Activated T-helper 17 cell treated with anti-CD3 and anti-CD28 coated beads, Interleukin-2, amount 50 U/mL, for 72 hours (primary cell): ENCODE measurements around the gene EHBP1. TPM values are rescaled to one million over a fixed set of nuclear protein-coding genes. Genes with fewer than 3 reads are reported as not detected.

Experiments
- ATAC-seq: fragments of 150-1000 bp; cut with Tn5 transposase; replicated peaks from 2 replicates; pipeline ENCODE4 v1.10.0; 2021; ENCODE audit warnings: mild to moderate bottlenecking, moderate library complexity
- H3K27ac Mint-ChIP-seq: one replicate; pipeline ENCODE4 v1.8.0; 2022; ENCODE audit warnings: mixed read lengths
- H3K27me3 Mint-ChIP-seq: one replicate; pipeline ENCODE4 v1.8.0; 2022; ENCODE audit warnings: mixed read lengths
- H3K36me3 Mint-ChIP-seq: one replicate; pipeline ENCODE4 v1.8.0; 2022; ENCODE audit warnings: low read depth, mild to moderate bottlenecking, mixed read lengths
- H3K4me1 Mint-ChIP-seq: one replicate; pipeline ENCODE4 v1.8.0; 2022; ENCODE audit warnings: mixed read lengths
- H3K4me3 Mint-ChIP-seq: one replicate; pipeline ENCODE4 v1.8.0; 2022; ENCODE audit warnings: mild to moderate bottlenecking, mixed read lengths
- H3K9me3 Mint-ChIP-seq: one replicate; pipeline ENCODE4 v1.8.0; 2022; ENCODE audit warnings: mixed read lengths
- total RNA-seq, 2 donors: library from RNA; stranded (reverse); gene quantifications; one replicate each; pipeline ENCODE4 v1.2.3, GENCODE V29; 2022

The EHBP1 gene
- total RNA-seq, 2 donors from 2014 or later: 21.5 to 22.0 TPM

DNA sequence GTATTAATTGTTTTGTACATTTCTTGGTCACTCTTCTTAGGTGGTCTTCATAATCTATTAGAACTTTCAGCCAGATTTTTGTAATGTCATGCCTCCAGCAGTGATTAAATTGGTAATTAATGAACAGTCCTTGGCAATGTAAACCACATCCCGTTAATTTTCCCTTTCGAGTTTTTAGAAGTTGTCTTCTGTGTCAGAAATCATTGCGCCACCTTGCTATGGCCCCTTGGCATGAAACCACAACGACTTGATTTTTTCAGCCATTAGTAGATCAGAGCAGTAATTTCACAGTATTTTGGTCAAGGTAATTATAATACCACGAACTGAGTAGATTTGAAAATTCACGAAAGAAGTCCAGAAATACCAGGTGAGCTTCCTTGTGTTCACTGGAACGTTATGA is 259.2 kb downstream of the EHBP1 start:
- Mint-ChIP-seq H3K4me3 (no peak overlapping the region), H3K27ac (no peak overlapping the region), H3K9me3 (no peaks in the 10 kb centered on the region), H3K27me3 (no peaks in the 10 kb centered on the region), H3K4me1 (no peaks in the 10 kb centered on the region), H3K36me3 (peaks cover 4% of the 10 kb centered on the region)
- no peak for ATAC-seq

DNA sequence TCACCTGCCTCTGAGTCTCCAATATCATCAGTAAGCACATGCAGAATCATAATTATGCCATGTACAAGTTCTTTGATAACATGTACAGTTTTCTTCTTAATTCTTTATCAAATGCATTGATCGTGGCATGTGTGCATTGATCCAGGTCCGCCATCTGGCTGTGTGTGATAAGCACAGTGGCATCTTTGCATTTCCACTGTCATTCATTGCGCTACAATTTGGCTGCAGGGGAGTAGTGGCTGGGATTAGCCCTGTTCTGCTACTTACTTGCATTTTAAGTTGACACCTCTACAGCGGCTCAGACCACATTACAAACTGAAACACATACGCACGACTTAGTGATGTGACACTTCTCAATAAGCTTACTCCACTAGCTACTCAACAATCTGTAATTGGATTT is 261.5 kb downstream of the EHBP1 start:
- Mint-ChIP-seq H3K27ac (no peak overlapping the region), H3K27me3 (no peaks in the 10 kb centered on the region), H3K4me1 (no peaks in the 10 kb centered on the region), H3K36me3 (no peaks in the 10 kb centered on the region), H3K4me3 (no peak overlapping the region), H3K9me3 (no peaks in the 10 kb centered on the region)
- no peak for ATAC-seq

DNA sequence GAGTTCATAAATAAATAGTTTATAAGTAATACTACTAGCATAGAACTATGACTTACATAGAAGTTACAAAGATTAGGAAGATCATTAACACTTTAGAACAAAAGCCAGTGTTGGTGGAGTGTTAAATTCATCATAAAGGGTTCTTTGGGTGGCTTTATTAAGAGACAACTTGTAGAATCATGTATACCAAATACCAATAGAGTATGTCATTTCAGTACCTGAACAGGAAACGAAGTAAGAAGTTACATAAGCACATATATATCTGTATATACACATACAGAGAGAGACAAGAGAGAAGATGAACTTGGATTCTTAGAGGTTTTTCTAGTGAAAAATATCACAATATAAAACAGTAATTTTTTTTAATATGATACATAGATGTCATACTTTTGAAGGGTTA is 262.7 kb downstream of the EHBP1 start:
- H3K27ac Mint-ChIP-seq: no peak overlapping the region
- H3K4me1 Mint-ChIP-seq: no peaks in the 10 kb centered on the region
- ATAC-seq: no peak
- no peaks in the 10 kb centered on the region for H3K9me3 Mint-ChIP-seq
- no peaks in the 10 kb centered on the region for H3K36me3 Mint-ChIP-seq
- no peak overlapping the region for H3K4me3 Mint-ChIP-seq
- no peaks in the 10 kb centered on the region for H3K27me3 Mint-ChIP-seq

DNA sequence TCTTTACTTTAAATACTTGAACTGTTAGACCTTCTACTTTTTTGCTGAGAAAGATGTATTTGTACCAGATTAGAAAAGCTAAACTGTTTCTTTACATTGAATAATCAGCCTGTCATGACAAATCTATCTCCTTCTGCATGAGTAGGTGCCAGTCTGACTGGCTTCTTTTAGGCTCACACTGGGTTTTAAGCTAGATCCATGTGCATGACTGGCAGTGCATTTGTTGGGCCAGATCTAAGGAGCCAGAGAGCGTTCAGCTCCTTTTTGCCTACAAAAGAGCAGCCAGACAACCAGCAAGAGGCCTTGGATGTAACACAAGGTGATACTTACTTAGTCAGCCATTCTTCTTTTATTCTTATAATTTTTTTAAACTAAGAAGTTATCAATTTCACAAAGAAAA is 263.2 kb downstream of the EHBP1 start:
- no peak overlapping the region for H3K27ac Mint-ChIP-seq
- no peaks in the 10 kb centered on the region for H3K4me1 Mint-ChIP-seq
- no peaks in the 10 kb centered on the region for H3K9me3 Mint-ChIP-seq
- no peaks in the 10 kb centered on the region for H3K36me3 Mint-ChIP-seq
- no peak overlapping the region for H3K4me3 Mint-ChIP-seq
- no peaks in the 10 kb centered on the region for H3K27me3 Mint-ChIP-seq
- ATAC-seq: no peak

DNA sequence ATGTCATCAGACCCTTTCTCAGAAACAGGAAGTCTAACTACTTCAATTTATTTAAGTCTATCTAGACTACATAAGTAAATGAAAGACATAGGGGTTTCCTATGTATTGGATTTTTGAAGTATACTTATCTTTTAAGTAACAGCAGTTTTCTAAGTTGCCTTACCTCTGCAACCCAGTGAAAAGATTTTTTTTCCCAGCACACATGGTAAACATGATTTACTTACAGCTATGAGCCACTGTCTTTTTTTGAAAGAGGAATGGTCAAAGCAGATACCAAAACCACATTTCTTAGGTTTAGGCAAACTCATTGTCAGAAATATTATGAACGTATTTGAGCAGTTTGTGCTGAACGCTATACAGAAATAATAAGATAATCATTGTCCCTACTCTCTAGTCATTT is 266.4 kb downstream of the EHBP1 start:
- no peak overlapping the region for H3K4me3 Mint-ChIP-seq
- no peaks in the 10 kb centered on the region for H3K4me1 Mint-ChIP-seq
- H3K27me3 Mint-ChIP-seq: no peaks in the 10 kb centered on the region
- H3K36me3 Mint-ChIP-seq: no peaks in the 10 kb centered on the region
- no peak overlapping the region for H3K27ac Mint-ChIP-seq
- ATAC-seq: no peak
- no peaks in the 10 kb centered on the region for H3K9me3 Mint-ChIP-seq

DNA sequence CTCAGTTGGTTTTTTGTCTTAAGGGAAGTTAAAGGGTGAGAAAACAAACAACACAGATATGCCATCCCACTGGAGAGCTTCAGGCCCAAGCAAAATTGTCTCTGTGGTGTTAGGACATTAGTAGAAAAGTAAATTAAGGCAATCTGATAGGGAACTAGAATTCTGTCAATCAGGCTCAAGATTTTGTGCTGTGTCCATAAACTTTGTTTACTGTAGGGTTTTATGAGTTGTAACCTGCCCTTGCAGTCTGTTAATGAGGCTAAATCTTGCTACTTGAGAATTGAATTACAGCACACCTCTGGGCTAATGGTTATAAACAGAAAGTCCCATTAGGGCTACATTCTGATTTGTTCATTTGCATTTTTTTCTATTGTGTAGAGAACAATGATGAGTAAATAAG is 267.1 kb downstream of the EHBP1 start:
- ATAC-seq: no peak
- H3K36me3 Mint-ChIP-seq: no peaks in the 10 kb centered on the region
- H3K27ac Mint-ChIP-seq: no peak overlapping the region
- H3K4me3 Mint-ChIP-seq: no peak overlapping the region
- no peaks in the 10 kb centered on the region for H3K9me3 Mint-ChIP-seq
- H3K4me1 Mint-ChIP-seq: no peaks in the 10 kb centered on the region
- no peaks in the 10 kb centered on the region for H3K27me3 Mint-ChIP-seq

DNA sequence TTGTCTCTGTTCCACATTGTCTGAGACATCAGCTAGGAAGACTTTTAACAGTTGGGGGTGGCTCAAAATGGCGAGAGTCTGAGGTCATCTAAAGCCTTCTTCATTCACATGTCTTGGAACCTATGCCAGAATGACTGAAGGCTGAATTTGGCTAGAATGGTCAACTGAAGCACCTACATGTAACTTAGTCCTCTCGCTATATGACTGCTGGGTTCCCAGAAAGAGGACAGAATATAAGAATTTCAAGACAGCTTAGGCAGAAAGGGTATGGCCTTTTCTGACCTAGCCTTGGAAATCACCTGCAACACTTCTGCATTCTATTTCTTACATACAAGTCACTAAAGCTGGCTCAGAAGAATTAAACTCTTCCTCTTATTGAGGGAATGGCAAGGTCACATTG is 269.5 kb downstream of the EHBP1 start:
- Mint-ChIP-seq H3K36me3 (no peaks in the 10 kb centered on the region), H3K9me3 (no peaks in the 10 kb centered on the region), H3K4me1 (no peaks in the 10 kb centered on the region), H3K27me3 (no peaks in the 10 kb centered on the region), H3K27ac (no peak overlapping the region), H3K4me3 (no peak overlapping the region)
- ATAC-seq: no peak

DNA sequence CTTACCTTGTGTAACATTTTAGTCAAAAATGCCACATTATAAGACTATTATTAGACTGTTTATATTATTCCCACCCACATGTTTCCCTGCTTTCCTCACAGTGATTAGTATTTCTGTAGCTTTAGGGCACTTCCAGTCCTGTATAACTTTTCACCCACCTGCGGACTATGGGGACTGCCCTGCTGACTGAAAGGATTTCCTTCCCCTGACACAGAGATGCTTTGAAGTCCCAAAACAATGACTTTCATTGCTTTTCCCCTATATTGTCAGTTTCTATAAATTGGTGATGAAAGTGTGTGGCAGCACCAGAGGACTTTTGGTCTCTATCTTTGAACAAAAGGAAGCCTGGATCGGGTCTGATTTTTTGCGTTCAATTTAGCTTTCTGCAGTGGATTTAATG is 286.1 kb downstream of the EHBP1 start:
- ATAC-seq: no peak
- peaks cover 31% of the 10 kb centered on the region for H3K36me3 Mint-ChIP-seq
- no peaks in the 10 kb centered on the region for H3K27me3 Mint-ChIP-seq
- H3K9me3 Mint-ChIP-seq: no peaks in the 10 kb centered on the region
- no peaks in the 10 kb centered on the region for H3K4me1 Mint-ChIP-seq
- no peak overlapping the region for H3K27ac Mint-ChIP-seq
- H3K4me3 Mint-ChIP-seq: no peak overlapping the region

DNA sequence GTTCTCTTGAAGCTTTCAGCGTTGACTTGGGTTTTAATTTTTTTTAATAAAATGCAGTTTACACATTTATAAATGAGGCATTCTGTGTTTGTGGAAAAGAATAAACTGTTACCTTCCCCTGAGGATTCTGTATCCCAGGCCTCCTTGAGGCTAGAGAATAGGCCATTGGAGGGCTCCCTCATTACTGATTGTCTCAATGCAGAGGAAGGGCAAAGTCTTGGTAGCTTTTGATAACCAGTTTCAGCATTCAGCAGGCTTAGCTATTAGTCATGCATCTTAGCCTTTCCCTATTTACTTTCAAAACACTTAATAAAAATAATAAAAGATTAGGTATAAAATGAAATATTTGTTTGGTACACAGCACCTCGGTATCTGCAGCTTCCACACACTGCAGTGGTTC is 287.0 kb downstream of the EHBP1 start:
- no peak overlapping the region for H3K27ac Mint-ChIP-seq
- H3K36me3 Mint-ChIP-seq: peaks cover 38% of the 10 kb centered on the region
- H3K27me3 Mint-ChIP-seq: no peaks in the 10 kb centered on the region
- H3K4me1 Mint-ChIP-seq: no peaks in the 10 kb centered on the region
- no peak overlapping the region for H3K4me3 Mint-ChIP-seq
- H3K9me3 Mint-ChIP-seq: no peaks in the 10 kb centered on the region
- ATAC-seq: no peak

DNA sequence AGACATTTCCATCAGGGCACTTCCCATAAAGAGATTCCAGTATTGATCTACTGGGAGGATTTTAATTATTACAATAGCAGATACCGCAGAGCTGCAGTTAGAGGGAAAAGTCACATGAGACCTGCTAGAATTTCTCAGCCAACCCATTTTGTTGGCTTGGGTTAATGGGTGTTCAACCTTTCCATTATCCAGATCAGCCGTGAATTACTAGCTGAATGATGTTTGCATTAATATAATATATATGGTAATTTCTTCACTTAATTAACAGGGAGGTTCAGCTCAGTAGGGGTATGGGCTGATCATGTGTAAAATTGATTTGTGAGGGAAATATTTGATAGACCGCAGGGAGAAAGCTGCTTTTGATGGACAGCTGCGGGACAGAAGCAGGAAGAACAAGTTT is 288.7 kb downstream of the EHBP1 start:
- H3K9me3 Mint-ChIP-seq: no peaks in the 10 kb centered on the region
- peaks cover 38% of the 10 kb centered on the region for H3K36me3 Mint-ChIP-seq
- no peak for ATAC-seq
- no peak overlapping the region for H3K4me3 Mint-ChIP-seq
- H3K27me3 Mint-ChIP-seq: no peaks in the 10 kb centered on the region
- no peak overlapping the region for H3K27ac Mint-ChIP-seq
- H3K4me1 Mint-ChIP-seq: no peaks in the 10 kb centered on the region

DNA sequence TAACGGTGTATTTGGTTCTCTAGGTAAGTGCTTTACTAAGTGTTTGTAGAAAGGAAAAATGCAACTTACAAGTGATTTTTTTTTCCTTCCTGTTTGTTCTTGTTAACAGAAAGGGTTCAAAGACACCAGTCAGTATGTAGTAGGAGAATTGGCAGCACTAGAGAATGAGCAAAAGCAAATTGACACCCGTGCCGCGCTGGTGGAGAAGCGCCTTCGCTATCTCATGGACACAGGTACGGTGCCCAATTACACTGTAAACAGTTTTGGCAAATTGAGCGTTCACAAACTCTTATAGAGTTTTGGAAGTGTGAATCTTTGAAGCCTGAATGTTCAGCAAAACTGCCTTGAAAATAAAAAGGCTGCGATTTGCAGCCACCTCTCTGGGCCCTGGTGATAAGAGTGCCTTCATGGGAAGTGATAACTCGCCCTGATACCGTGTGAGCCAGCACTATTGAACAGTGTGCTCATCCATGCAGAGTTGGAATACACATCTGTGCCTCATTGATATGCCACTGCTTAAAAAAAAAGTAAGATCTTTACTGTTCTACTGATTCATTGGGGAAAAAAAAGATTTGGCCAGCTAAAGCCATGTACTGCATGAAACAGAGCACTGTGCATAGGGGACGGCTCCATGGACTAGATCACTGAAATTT is 291.1 kb downstream of the EHBP1 start:
- Mint-ChIP-seq H3K4me3 (no peak overlapping the region), H3K27ac (no peak overlapping the region), H3K36me3 (peaks cover 36% of the 10 kb centered on the region), H3K27me3 (no peaks in the 10 kb centered on the region), H3K9me3 (no peaks in the 10 kb centered on the region), H3K4me1 (no peaks in the 10 kb centered on the region)
- no peak for ATAC-seq

DNA sequence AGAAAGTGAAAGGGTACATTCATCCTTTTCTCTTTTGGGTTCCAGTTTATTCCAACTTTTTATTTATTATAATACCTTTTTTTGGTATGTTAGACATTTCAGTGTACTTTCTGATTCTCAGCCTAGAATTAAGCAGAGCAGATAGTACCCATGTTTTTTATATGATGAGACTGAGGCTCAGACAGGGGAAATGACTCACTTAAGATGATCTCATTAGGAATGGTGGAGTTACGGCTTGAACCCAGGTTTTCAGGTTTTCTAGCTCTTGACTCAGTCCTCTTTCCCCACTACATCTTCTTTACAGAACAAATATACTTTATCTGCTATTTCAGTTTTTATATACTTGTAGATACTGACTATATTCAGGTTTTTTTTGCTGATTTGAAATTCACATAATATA is 293.4 kb downstream of the EHBP1 start:
- Mint-ChIP-seq H3K27me3 (no peaks in the 10 kb centered on the region), H3K9me3 (no peaks in the 10 kb centered on the region), H3K36me3 (peaks cover 26% of the 10 kb centered on the region), H3K27ac (no peak overlapping the region), H3K4me3 (no peak overlapping the region), H3K4me1 (no peaks in the 10 kb centered on the region)
- no peak for ATAC-seq

DNA sequence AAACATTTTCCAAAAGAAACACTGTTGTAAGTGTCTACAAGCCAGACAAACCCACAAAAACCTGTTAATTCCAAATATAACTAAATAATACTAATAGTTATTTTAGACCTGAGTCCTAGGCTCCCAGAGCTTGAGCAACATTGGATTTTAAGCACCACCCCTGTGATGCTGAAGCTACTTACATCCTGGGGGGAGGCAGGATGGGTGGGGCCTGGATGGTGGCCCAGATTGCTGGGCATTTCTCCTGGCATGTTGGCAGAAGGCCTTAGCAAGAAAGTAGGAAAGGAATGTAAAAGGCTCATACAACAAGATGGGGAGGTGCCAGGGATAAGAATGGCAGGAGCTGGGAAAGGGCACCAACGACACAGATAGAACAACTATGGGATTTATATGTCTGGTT is 294.4 kb downstream of the EHBP1 start:
- ATAC-seq: no peak
- H3K27me3 Mint-ChIP-seq: no peaks in the 10 kb centered on the region
- no peak overlapping the region for H3K27ac Mint-ChIP-seq
- H3K4me1 Mint-ChIP-seq: no peaks in the 10 kb centered on the region
- no peaks in the 10 kb centered on the region for H3K9me3 Mint-ChIP-seq
- H3K4me3 Mint-ChIP-seq: no peak overlapping the region
- peaks cover 29% of the 10 kb centered on the region for H3K36me3 Mint-ChIP-seq

DNA sequence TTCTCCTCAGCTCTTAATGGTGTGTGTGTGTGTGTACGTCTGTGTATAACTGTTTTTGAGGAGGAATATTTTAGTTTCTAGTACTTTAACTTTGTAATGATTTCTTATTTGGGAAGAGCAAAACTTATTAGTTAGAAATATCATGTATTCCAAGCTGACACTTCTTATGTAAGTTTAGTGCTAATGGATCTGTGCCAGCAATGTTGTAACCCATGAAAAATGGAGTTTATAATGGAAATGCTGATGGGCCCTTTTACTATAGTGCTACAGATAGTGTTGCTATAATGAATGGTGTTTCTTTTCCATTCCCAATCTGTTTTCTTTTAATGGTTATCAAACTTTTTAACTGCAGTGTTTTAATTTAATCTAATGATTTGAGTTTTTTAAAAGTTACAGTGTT is 295.3 kb downstream of the EHBP1 start:
- Mint-ChIP-seq H3K27ac (no peak overlapping the region), H3K9me3 (no peaks in the 10 kb centered on the region), H3K27me3 (no peaks in the 10 kb centered on the region), H3K36me3 (peaks cover 32% of the 10 kb centered on the region), H3K4me3 (no peak overlapping the region), H3K4me1 (no peaks in the 10 kb centered on the region)
- no peak for ATAC-seq

DNA sequence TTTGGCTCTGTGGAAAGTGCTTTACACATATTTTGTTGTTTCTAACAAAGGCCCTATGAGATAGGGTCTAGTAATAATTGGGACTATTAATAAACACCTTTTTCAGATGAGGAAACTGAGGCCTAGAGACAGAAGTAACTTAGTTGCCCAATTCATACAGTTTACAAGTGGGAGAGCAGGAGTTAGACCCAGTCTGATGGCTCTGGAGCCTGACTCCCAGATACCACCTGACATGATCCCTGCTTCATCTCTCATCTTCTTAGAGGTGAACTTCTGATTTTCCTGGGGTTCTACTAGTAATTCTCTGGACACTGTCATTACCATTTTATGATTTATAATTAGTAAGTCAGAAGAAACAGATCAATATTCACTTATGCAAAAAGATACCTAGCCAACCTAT is 296.1 kb downstream of the EHBP1 start:
- H3K4me3 Mint-ChIP-seq: no peak overlapping the region
- no peak for ATAC-seq
- no peaks in the 10 kb centered on the region for H3K9me3 Mint-ChIP-seq
- no peak overlapping the region for H3K27ac Mint-ChIP-seq
- H3K36me3 Mint-ChIP-seq: peaks cover 26% of the 10 kb centered on the region
- no peaks in the 10 kb centered on the region for H3K27me3 Mint-ChIP-seq
- no peaks in the 10 kb centered on the region for H3K4me1 Mint-ChIP-seq

DNA sequence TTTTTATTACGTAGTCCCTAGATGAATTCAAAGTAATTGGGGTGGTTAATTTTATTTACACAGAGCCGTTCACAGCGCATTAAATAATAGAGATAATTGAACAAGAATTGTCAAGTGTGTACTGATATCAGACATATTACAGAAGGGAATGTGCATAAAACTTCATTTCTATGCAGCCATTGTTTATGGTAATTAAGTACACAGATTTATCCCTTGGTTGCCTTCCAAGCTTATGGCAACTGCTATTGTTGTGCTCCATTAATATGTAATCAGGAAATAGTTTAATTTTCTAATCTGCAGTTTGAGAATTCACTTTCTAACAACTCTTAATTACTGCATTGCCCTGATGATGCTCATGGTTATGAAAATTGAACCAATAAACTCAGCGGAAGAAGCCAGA is 297.8 kb downstream of the EHBP1 start:
- no peak overlapping the region for H3K27ac Mint-ChIP-seq
- H3K4me1 Mint-ChIP-seq: no peaks in the 10 kb centered on the region
- H3K4me3 Mint-ChIP-seq: no peak overlapping the region
- H3K27me3 Mint-ChIP-seq: no peaks in the 10 kb centered on the region
- no peak for ATAC-seq
- no peaks in the 10 kb centered on the region for H3K9me3 Mint-ChIP-seq
- H3K36me3 Mint-ChIP-seq: peaks cover 18% of the 10 kb centered on the region
